HG03064 (cell line): Measurements from ENCODE around the gene STK11.
"Not testable (repeated sequence)": the region's sequence is repeated elsewhere in the genome, so short reads cannot be mapped to it uniquely, and the experiment has no call there.

Experiments
- ATAC-seq: cut with Tn5 transposase; IDR thresholded peaks from one replicate; pipeline ENCODE4 v1.9.1; 2021; ENCODE audit warnings: low read depth; ENCODE audit not compliant: unreplicated experiment

STK11 gene

DNA sequence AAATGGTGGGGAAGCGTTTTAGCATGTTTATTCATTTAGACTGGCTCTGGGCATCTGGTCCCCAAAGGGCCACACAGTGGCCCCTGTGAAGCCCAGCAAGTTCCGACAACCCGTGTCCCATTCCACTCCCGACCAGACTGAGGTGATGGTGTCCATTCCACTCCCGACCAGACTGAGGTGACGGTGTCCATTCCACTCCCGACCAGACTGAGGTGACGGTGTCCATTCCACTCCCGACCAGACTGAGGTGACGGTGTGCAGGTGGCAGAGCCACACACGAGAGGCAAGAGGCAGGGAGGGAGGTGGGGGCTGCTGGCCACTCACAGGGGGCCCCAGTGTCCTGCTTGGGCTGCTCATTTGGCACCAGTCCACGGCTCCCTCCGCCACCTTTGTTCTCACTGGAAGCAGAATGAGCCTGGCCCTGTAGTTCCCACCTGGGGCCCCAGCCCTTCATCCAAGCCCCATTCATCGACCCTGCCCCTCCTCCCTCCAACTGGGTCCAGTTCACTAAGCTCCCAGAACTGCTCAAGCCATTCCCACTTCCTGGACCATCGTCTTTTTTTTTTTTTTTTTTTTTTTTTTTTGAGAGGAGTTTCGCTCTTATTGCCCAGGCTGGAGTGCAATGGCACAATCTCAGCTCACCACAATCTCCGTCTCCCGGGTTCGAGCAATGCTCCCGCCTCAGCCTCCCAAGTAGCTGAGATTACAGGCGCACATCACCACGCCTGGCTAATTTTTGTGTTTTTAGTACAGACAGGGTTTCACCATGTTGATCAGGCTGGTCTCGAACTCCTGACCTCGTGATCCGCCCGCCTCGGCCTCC is 40.9 kb downstream of the STK11 start:
- not testable (repeated sequence) for ATAC-seq

DNA sequence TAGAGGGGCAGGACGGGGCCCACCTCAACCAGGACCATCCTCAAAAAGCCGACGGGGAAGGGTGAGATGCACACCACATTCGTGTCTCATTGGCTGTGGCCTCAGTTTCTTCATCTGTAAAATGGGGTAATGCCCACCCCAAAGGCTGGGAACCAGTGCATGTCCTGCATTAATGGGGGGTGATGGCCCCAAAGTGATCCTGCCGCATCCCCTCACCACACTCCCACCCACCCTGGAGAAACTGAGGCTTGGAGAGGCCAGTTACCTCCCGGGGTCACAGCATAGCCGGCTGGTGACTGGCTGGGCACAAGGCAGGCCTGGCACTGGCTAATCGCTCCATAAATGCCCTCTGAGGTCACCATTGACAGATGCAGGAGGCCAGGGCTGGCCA is 42.2 kb downstream of the STK11 start:
- no peak for ATAC-seq

DNA sequence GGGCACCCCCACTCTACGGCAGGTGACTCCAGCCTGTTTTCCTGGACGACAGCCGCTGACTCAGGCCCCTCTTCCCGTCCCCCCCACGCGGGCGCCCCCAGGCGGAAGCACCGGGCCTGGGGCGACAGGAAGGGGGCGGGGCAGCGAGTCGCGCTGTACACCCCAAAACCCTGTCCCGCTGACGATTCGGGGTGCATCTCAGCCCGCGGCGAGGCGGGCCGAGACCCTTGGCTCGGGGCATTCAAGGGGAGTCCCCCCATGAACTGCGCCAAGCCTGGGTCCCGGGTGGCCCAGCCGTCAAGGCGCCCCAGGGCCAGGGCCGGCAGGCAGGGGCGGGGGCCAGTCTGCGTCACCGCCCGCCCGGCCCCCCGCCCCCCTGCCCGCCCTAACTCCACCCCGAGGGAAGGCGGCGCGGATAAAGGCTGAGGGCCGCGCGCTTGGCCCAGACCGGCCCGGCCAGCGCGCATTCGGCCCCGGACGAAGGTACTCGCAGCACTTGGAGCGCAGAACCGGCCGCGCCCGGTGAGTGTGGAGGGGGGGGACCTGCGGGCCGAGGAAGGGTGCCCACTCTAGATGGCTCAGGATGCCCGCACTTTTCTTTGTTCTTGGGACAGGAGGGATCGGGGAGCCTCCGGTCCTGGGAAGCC is 42.7 kb downstream of the STK11 start, which contains the start of gene MIDN:
Gene MIDN (plus strand): TSS at position 445 of the 647 bp plus-strand sequence. CDS start 1,714 bp downstream, outside the sequence.
- peak; percentile 12 for ATAC-seq

DNA sequence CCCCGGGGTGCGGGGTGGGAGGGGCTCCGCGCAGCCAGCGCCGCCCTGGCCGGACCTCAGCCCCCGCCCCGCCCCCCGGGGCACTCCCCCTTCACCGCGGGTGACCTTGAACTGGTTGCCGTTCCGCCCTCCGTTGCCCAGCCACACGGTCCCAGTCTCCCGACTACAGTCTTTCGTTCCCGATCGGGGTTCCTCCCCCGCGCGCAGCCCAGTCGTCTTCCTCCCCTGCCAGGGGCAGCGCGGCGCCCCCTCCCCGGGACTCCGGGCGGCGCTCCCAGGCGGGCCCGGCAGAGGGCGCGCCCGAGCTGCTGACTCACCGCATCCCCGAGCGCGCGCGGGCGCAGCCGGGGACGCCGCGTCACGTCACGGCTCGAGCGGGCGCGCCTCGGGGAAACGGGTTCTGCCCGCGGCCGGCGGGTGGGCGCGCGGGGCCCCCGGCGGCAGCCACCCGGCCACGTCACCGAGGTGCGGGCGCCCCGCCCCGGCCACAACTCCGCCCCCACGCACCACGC is 43.3 kb downstream of the STK11 start:
- ATAC-seq: peak; percentile 17

DNA sequence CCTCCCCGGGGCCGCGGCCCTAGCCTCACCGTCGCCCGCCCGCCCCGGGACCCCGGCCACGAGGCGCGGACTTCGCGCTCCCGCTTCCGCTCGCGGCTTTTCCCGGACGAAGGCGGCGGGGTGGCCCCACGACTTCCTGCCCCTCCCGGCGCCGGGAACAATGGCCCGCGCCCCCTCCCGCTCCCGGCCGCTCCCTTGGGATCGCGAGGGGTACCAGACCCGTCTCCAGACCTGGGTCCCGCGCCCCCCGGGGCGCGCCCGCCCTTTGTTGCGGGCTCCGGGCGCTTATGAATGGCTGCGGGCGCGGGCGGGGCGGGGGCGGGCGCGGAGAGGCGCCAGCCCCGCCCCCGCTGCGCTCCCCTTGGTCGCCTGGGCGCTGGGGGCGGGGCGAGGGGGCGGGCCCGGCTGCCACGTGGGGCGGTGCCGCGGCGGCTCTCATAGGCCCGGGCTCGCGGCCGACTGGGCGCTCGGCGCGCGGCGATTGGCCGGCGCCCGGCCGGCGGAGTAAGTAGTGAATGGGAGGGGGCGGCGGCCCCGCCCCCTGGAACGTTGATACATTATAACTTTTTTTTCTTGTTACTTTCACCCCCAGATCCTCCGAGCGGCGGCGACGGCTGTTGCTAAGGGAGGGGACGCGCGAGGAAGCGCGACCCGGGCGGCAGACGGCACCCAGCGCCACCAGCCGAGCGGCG is 43.9 kb downstream of the STK11 start:
- ATAC-seq: peak; percentile 34

DNA sequence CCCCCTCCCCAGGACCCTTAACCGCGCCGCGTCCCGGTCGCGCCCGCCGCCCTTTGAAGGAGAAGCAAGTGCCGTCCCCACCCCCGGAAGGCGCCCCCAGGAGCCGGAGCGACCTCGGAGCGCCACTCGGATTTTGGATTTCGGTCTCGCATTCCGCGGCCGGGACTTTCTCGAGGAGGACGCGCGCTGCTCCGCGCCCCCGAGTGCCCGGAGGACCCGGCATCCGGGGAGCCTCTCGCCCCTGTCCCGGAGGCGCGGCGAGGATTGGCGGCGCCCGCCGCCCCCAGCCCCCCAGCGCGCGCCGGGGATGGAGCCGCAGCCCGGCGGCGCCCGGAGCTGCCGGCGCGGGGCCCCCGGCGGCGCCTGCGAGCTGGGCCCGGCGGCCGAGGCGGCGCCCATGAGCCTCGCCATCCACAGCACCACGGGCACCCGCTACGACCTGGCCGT is 44.4 kb downstream of the STK11 start:
- no peak for ATAC-seq

DNA sequence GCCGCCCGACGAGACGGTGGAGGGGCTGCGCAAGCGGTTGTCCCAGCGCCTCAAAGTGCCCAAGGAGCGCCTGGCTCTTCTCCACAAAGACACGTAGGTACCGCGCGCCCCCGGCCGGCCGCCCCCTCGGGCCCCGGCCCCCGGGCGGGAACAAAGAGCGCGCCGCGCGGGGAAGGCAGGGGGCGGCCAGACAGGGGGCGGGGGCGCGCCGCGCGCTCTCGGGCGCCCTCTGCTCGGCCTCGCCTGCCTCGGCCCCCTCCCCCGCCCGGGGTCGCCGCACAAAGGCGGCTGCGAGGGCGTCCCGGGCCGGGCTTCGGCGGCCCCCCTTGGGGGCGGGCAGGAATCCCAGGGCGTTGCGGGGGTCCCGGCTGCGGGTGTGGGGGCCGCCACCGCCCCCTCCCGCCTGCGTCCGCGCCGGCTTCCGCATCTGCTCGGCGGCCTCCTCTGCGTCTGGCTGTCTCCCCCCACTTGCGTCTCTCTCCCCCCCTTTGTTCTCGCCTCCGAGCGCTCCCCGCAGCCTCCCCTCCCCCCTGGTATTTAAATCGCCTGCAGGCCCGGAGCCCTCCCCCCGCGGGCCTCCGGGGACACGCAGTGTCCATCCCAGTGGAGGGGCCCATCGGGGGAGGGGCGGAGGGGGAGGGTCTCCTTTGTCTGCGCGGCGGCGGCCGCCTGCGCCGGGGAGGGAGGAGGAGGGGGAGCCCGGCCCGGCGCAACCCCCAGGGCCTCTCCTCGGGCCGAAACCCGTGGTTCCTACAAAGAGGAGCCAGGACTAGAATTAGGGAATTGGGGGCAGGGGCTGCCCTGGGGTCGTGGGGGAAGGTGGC is 45.1 kb downstream of the STK11 start:
- no peak for ATAC-seq

DNA sequence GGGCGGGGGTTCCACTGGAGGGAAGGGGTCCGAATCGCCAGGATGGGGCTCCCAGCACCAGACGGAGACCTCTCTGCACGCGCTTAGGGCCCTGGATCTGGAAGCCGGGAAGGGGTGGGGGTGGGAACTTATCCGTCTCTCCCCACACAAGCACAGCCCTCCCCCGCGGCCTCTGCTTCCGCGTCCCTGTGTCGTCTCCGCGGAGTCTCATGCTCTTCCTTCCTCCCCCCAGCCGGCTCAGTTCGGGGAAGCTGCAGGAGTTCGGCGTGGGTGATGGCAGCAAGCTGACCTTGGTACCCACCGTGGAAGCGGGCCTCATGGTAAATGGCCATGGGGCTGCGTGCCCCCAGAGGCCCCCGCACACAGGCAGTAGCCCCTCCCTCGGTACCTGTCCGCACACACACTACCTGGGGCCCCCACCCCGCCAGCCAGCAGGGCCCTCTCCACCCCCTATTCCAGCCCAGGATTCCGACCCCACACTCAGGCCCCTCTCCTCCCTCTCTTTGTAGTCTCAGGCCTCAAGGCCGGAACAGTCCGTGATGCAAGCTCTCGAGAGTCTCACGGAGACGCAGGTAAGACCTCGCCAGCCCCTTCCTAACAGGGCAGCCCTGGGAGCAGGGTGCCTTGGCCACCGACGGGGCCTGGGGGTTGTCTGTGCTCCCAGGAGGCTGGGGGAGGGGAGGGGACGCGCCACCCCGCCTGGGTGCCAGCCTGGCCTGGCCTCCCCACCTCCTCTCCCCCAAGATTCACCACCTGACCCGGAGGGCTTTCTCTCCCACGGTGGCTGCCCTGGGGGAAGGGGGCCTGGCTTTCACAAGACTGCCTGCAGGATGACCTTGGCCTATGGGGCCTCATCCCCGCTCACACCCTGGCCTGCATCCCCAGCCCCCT is 46.0 kb downstream of the STK11 start:
- ATAC-seq: no peak

DNA sequence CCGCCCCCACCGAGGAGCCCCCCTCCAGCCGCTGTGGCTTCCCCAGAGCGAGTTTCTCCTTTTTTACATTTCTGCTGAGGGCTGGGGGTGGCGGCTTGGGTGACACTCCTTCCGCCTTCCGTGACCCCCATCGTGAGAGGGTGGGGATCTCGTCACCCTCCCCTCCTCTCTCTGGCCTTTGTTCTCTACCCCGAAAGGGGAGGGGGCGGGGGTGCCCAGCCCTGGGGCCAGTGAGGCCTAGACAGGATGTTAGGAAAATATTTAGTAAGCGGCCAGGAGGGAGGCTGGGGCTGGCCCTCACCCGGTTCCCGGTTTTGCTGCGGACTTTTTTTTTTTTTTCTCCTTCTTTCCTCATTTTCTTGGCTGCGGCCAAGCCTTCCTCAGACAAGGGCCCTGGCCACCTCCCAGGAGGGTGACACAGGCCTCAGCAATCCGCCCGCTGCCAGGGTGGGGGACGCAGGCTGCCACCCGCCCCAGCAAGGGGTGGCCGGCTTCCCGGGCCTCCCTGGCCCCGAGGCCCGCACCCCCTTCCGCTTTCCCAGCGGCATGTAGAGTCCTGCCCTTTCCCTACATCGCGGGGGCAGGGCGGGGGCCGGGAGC is 46.7 kb downstream of the STK11 start:
- ATAC-seq: no peak

DNA sequence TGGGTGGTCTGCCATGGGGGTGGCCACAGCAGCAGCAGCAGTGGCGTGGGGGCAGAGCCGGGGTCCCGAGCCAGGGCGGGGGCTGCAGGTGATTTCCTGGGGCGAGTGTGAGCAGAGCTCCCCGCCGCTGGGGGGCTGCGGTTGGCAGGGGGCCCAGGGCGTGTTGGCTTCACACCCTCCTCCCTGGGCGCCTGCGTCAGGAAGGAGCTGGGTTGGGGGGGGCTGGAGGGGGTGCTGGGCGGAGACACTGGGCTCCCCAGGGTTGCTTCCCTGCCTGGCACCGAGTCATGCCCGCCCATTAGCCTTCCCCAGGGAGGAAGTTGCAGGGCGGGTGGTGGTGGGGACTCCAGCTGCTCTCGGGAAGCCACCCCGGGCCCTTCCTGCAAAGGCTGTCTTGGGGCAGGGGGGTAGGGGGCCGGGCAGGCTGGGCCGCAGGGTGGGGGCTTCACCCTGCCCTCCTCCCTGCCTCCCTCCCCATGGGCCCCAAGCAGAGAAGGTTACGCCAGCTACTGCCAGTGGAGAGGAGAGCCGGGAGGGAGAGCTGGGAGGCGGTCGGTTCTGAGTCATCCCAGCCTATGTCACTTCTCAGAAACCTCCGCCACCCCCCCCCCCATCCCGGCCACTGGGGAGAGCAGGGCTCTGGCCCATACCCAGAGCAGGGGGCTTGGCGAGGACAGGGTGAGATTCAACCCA is 47.4 kb downstream of the STK11 start:
- no peak for ATAC-seq

DNA sequence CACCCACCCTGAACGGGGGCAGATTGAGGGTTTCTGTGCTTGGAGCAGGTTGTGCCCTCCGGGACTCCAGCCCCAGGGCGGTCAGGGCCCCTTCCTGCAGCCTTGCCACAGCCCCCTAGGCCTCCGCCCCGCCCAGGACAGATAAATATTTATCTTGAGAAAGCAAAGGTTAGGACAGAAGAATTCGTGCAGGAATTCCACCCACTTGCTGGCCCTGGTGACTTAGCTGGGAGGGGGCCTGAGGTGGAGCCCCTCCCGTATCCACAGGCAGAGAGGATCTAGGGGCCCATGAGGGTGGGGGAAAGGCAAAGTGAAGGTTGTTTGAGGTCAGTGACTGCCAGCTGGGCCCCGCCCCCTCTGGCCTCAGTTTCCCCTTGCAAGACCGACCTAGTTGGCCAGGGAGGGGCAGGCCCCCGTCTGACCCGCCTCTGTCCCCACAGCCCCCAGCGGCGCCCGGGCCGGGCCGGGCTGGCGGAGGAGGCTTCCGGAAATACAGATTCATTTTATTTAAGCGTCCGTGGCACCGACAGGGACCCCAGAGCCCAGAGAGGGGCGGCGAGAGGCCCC is 48.0 kb downstream of the STK11 start:
- no peak for ATAC-seq

DNA sequence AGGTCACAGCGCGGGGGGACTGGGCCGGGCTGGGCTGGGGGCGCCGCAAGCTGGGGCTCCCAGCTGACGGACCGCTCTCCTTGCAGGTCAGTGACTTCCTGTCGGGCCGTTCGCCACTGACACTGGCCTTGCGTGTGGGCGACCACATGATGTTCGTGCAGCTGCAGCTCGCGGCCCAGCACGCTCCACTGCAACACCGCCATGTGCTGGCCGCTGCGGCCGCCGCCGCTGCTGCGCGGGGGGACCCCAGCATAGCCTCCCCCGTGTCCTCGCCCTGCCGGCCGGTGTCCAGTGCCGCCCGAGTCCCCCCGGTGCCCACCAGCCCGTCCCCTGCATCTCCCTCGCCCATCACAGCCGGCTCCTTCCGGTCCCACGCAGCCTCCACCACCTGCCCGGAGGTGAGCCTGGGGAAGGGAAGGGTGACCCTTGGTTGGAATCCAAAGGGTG is 48.5 kb downstream of the STK11 start:
- no peak for ATAC-seq

DNA sequence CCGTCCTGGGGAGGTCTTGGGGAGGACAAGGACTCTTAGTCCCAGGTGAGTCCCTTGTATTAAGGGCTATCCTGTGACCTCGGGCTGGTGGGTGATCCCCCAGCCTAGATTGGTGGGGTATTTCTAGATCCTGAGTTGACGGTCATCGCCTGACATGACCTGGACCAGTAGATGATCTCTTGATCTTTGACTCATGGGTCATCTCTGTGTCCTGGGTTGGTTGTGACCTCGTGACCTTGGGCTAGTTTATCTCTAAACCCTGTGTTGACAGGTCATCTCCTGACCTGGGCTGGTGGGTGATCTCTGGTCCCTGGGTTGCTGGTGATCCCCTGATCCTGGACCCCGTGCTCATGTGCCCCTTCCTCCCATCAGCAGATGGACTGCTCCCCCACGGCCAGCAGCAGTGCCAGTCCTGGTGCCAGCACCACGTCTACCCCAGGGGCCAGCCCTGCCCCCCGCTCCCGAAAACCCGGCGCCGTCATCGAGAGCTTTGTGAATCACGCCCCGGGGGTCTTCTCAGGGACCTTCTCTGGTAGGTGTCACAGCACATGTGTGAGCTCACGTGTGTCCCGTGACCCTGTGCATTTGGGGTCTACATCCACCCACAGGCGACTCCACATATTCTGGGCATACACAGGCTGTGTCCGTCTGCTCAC is 49.1 kb downstream of the STK11 start:
- ATAC-seq: no peak

DNA sequence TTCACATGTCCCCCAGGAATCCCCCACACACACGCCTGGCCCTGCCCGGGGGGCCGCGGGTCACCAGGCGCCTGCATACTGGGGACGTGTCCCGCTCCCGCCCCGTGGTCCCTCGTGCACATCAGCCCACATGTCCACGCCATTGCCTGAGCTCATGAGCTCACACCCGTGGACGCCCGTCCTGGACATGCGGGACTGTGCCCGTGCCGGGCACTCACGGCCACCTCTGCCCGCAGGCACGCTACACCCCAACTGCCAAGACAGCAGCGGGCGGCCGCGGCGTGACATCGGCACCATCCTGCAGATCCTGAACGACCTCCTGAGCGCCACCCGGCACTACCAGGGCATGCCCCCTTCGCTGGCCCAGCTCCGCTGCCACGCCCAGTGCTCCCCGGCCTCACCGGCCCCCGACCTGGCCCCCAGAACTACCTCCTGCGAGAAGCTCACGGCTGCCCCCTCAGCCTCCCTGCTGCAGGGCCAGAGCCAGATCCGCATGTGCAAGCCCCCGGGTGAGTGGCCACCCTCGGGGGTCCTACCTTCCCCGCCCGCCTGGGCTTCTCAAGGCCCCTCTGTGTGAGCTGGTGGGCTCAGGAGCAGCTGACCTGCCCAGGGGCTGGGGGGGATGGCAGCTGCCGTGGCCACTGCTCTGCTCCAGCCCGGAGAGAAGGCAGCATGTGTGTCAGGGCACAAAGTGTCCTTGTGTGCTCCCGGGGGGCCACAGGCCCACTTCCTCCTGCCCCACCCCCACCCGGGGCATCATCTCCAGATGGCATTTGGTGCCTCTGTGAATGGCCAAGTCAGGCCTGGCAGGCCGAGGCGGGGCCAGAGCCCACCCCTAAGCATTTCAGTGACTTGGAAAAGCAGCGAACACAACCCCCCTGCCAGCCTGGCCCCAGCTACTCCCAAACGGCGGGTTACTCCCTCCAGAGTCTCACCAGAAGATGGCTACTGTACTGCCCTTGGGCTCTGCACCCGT is 49.9 kb downstream of the STK11 start:
- no peak for ATAC-seq

DNA sequence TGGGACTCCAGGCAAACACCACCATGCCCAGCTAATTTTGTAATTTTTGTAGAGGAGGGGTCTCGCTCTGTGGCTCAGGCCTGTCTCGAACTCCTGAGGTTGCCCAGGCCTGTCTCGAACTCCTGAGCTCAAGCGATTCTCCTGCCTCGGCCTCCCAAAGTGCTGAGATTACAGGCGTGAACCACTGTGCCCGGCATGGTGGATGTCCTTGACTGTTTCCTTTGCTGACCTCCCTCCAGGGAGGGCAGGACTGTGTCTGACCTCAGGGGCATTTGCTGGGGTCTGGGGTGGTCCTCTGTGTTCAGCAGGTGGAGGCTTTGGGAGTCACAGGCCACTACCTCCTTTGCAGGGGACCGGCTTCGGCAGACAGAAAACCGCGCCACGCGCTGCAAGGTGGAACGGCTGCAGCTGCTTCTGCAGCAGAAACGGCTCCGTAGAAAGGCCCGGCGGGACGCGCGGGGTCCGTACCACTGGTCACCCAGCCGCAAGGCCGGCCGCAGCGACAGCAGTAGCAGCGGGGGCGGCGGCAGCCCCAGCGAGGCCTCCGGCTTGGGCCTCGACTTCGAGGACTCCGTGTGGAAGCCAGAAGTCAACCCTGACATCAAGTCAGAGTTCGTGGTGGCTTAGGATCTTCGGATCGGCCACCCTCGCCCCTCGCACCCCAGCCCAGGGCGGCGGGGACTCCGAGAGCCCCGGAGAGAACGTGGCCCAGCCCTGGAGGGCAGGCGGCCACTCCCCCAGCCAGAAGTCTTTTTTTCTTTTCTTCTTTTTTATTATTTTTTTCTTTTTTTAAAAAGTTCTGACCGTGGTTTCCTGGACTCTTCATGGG is 51.3 kb downstream of the STK11 start:
- ATAC-seq: no peak
